Astrocyte (in vitro differentiated cells and primary cell): ENCODE measurements around the gene TNFAIP2. TPM values are rescaled to one million over a fixed set of nuclear protein-coding genes. Genes with fewer than 3 reads are reported as not detected.

Experiments
- DNase-seq: peaks from one replicate; pipeline ENCODE4 v3.0.0-alpha.2; 2010; ENCODE audit warnings: low read depth
- FAIRE-seq: peaks from 2 replicates; lab custom pipeline; 2011; peaks lifted over from hg19 to GRCh38; lab: Jason Lieb, UNC
- H2AFZ ChIP-seq: 2 replicates; pipeline ENCODE4 v1.6.0; 2012; ENCODE audit warnings: low read depth, low read length, inconsistent platforms
- H3K27ac ChIP-seq: 2 replicates; pipeline ENCODE4 v1.5.1; 2011; ENCODE audit warnings: low read depth, low read length, inconsistent platforms
- H3K27me3 ChIP-seq: 2 replicates; pipeline ENCODE4 v1.6.0; 2011; ENCODE audit warnings: low read length, inconsistent platforms; ENCODE audit not compliant: insufficient read depth
- H3K36me3 ChIP-seq: 2 replicates; pipeline ENCODE4 v1.5.1; 2011; ENCODE audit warnings: low read length, inconsistent platforms; ENCODE audit not compliant: insufficient read depth
- H3K4me1 ChIP-seq: 2 replicates; pipeline ENCODE4 v1.5.1; 2011; ENCODE audit warnings: low read length, inconsistent platforms; ENCODE audit not compliant: insufficient read depth
- H3K4me2 ChIP-seq: 2 replicates; pipeline ENCODE4 v1.6.0; 2012; ENCODE audit warnings: low read length, inconsistent platforms
- H3K4me3 ChIP-seq: 2 replicates; pipeline ENCODE4 v1.5.1; 2011; ENCODE audit warnings: low read depth, mild to moderate bottlenecking, low read length, inconsistent platforms; ENCODE audit not compliant: insufficient read depth
- H3K79me2 ChIP-seq: 2 replicates; pipeline ENCODE4 v1.6.0; 2012; ENCODE audit warnings: mild to moderate bottlenecking, low read length, inconsistent platforms; ENCODE audit not compliant: insufficient read depth
- H3K9ac ChIP-seq: 2 replicates; pipeline ENCODE4 v1.6.0; 2012; ENCODE audit warnings: mild to moderate bottlenecking, low read length, inconsistent platforms
- H3K9me3 ChIP-seq: 2 replicates; pipeline ENCODE4 v1.5.1; 2012; ENCODE audit warnings: low read depth, mild to moderate bottlenecking, low read length, inconsistent platforms; ENCODE audit not compliant: insufficient read depth
- H4K20me1 ChIP-seq: 2 replicates; pipeline ENCODE4 v1.6.0; 2012; ENCODE audit warnings: low read length, inconsistent platforms; ENCODE audit not compliant: insufficient read depth
- H3K27ac Mint-ChIP-seq: one replicate; pipeline ENCODE4 v1.8.0; 2021; ENCODE audit warnings: mild to moderate bottlenecking, mixed read lengths; ENCODE audit not compliant: unreplicated experiment
- H3K27me3 Mint-ChIP-seq: one replicate; pipeline ENCODE4 v1.8.0; 2021; ENCODE audit warnings: low read depth, mixed read lengths; ENCODE audit not compliant: unreplicated experiment
- H3K36me3 Mint-ChIP-seq: one replicate; pipeline ENCODE4 v1.8.0; 2021; ENCODE audit warnings: low read depth, mixed read lengths; ENCODE audit not compliant: unreplicated experiment
- H3K4me1 Mint-ChIP-seq: one replicate; pipeline ENCODE4 v1.8.0; 2021; ENCODE audit warnings: low read depth, mixed read lengths; ENCODE audit not compliant: unreplicated experiment
- H3K4me3 Mint-ChIP-seq: one replicate; pipeline ENCODE4 v1.8.0; 2021; ENCODE audit warnings: mild to moderate bottlenecking, moderate library complexity, mixed read lengths; ENCODE audit not compliant: unreplicated experiment
- H3K9me3 Mint-ChIP-seq: one replicate; pipeline ENCODE4 v1.8.0; 2021; ENCODE audit warnings: mild to moderate bottlenecking, mixed read lengths; ENCODE audit not compliant: unreplicated experiment
- EZH2 ChIP-seq: IDR thresholded peaks from 2 replicates; pipeline ENCODE4 v1.6.1; 2012; ENCODE audit warnings: mild to moderate bottlenecking, low read length, inconsistent platforms; ENCODE audit not compliant: insufficient read depth
- total RNA-seq: library from RNA; stranded (reverse); gene quantifications from 2 replicates; pipeline ENCODE4 v1.2.1, GENCODE V29; 2021
- TF ChIP-seq, protein P1 (sequence below): IDR thresholded peaks from 2 replicates; pipeline ENCODE4 v1.5.1; 2011; ENCODE audit warnings: low read depth, mild to moderate bottlenecking, inconsistent platforms, low read length, moderate library complexity; ENCODE audit not compliant: insufficient read depth

Gene TNFAIP2
- total RNA-seq, 1 donor from 2014 or later = 29.5 TPM

DNA sequence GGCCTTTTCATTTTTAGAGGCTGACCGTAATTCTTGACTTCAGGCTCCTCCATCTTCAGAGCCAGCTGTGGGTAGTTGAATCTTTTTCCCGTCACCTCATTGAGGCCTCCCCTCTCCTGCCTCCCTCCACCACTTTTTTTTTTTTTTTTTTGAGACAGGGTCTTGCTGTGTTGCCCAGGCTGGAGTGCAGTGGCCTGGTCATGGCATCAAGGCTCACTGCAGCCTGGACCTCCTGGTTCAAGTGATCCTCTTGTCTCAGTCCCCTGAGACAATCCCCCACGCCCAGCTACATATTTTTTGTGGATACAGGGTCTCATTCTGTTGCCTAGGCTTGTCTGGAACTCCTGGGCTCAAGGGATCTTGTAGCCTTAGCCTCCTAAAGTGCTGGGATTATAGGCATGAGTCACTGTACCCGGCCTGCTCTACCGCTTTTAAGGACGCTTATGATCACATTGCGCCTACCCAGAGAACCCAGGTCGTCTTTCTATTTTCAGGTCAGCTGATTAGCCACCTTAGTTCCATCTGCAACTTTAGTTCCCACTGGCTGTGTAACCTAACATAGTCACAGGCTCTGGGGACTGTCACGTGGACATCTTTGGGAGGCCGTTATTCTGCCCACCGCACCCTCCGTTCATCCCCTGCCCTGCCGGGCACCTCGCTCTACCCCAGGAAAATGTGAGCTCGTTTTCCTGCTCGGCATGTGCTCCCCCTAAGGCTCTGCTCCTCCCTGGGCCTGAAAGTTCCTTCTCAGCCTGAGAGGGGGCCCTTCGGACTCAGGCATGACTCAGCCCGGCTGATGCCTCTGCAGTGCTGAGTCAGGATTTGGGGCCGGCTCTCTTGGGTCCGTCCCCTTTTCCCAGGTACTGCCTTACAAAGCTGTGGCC, 13.4 kb downstream of the TNFAIP2 start:
- Histone ChIP-seq H4K20me1 (peaks cover 5% of the 10 kb centered on the region), H2AFZ (peak overlapping the region; percentile 63), H3K9me3 (no peaks in the 10 kb centered on the region), H3K79me2 (no peaks in the 10 kb centered on the region), H3K4me2 (peak overlapping the region; percentile 64), H3K9ac (peak overlapping the region; percentile 60), H3K36me3 (no peaks in the 10 kb centered on the region), H3K4me3 (no peak overlapping the region), H3K27ac (peak overlapping the region; percentile 12), H3K27me3 (peaks cover 16% of the 10 kb centered on the region), H3K4me1 (peaks cover 9% of the 10 kb centered on the region)
- Mint-ChIP-seq H3K36me3 (peaks cover 12% of the 10 kb centered on the region), H3K27ac (peak overlapping the region; percentile 94), H3K4me1 (peaks cover 15% of the 10 kb centered on the region), H3K27me3 (peaks cover 23% of the 10 kb centered on the region), H3K4me3 (peak overlapping the region; percentile 8), H3K9me3 (no peaks in the 10 kb centered on the region)
- TF ChIP-seq, protein P1, sequence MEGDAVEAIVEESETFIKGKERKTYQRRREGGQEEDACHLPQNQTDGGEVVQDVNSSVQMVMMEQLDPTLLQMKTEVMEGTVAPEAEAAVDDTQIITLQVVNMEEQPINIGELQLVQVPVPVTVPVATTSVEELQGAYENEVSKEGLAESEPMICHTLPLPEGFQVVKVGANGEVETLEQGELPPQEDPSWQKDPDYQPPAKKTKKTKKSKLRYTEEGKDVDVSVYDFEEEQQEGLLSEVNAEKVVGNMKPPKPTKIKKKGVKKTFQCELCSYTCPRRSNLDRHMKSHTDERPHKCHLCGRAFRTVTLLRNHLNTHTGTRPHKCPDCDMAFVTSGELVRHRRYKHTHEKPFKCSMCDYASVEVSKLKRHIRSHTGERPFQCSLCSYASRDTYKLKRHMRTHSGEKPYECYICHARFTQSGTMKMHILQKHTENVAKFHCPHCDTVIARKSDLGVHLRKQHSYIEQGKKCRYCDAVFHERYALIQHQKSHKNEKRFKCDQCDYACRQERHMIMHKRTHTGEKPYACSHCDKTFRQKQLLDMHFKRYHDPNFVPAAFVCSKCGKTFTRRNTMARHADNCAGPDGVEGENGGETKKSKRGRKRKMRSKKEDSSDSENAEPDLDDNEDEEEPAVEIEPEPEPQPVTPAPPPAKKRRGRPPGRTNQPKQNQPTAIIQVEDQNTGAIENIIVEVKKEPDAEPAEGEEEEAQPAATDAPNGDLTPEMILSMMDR = no peak
- no peak for TF ChIP-seq EZH2
- DNase-seq = peak; percentile 34
- FAIRE-seq = no peak

DNA sequence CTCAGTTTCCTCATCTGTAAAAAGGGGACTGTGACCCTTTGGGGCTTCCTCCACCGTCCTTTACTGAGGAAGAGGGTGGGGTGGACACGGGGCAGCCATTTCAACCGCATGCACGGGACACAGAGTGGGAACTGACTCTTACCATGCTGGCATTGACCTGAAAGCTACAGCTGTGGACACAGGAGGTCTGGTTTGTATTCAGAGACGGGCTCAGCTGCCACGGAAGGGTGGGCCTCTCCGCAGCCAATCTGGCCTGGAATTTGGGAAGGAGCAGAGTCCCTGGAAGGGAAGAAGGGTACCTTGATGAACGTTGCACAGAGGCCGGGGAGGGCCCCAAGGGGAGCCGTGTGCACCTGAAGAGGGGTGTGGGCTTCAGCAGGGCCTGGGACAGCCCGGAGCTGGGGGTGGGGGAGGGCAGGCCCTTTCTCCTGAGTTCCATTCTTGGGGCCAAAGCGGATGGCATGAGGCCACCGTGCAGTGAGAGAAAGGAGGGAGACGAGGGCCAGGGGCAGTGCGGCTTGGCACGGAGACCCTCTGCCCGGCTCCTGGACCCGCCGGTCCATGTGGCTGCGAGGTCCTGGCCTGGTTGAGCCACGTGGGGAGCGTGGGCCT, 14.5 kb downstream of the TNFAIP2 start:
- Histone ChIP-seq H2AFZ (no peak overlapping the region), H3K79me2 (no peaks in the 10 kb centered on the region), H3K9ac (no peak overlapping the region), H3K4me3 (no peak overlapping the region), H3K9me3 (no peaks in the 10 kb centered on the region), H3K27ac (no peak overlapping the region), H3K4me2 (no peak overlapping the region), H4K20me1 (peaks cover 5% of the 10 kb centered on the region), H3K36me3 (no peaks in the 10 kb centered on the region), H3K4me1 (peaks cover 8% of the 10 kb centered on the region), H3K27me3 (peaks cover 27% of the 10 kb centered on the region)
- Mint-ChIP-seq H3K36me3 (peaks cover 9% of the 10 kb centered on the region), H3K4me1 (peaks cover 15% of the 10 kb centered on the region), H3K9me3 (no peaks in the 10 kb centered on the region), H3K4me3 (no peak overlapping the region), H3K27ac (no peak overlapping the region), H3K27me3 (peaks cover 34% of the 10 kb centered on the region)
- FAIRE-seq (no peak), DNase-seq (no peak)
- TF ChIP-seq, protein P1 = no peak
